HG03575 (cell line): ENCODE data around the gene DOK7.
"Not testable (repeated sequence)": the region's sequence is repeated elsewhere in the genome, so short reads cannot be mapped to it uniquely, and the experiment has no call there.

Source experiments
- ATAC-seq: cut with Tn5 transposase; IDR thresholded peaks from one replicate; pipeline ENCODE4 v1.9.1; 2021; ENCODE audit not compliant: unreplicated experiment, insufficient number of reproducible peaks, low FRiP score; ENCODE audit errors: extremely low read depth

DOK7 gene

GRCh38 chr4:3452376-3452775 is 10.7 kb upstream of the DOK7 start:
- ATAC-seq, result no peak

- ATAC-seq, result not testable (repeated sequence)
Observed at GRCh38 chr4:3455596-3455995, 7.5 kb upstream of the DOK7 start.

- no peak for ATAC-seq
Observed at GRCh38 chr4:3458371-3458770, 4.7 kb upstream of the DOK7 start.

GRCh38 chr4:3459156-3459555 is 4.0 kb upstream of the DOK7 start:
- ATAC-seq, result not testable (repeated sequence)

GRCh38 chr4:3460926-3461325 is 2.2 kb upstream of the DOK7 start:
- no peak for ATAC-seq

GRCh38 chr4:3461515-3462291 is 1.4 kb upstream of the DOK7 start:
- no peak for ATAC-seq

- no peak for ATAC-seq
Observed at GRCh38 chr4:3462321-3462789, 751 bp upstream of the DOK7 start.

- ATAC-seq, result no peak
Observed at GRCh38 chr4:3463556-3464348, 646 bp downstream of the DOK7 start.

- no peak for ATAC-seq
Observed at GRCh38 chr4:3464349-3464905, 1.3 kb downstream of the DOK7 start.

GRCh38 chr4:3464911-3465697 is 2.0 kb downstream of the DOK7 start:
- ATAC-seq, result no peak

GRCh38 chr4:3465698-3466671 is 2.9 kb downstream of the DOK7 start:
- no peak for ATAC-seq

- no peak for ATAC-seq
Observed at GRCh38 chr4:3466691-3467600, 3.8 kb downstream of the DOK7 start.

- no peak for ATAC-seq
Observed at GRCh38 chr4:3467601-3468031, 4.5 kb downstream of the DOK7 start.

- ATAC-seq, result no peak
Observed at GRCh38 chr4:3468154-3468553, 5.0 kb downstream of the DOK7 start.

GRCh38 chr4:3468804-3469203 is 5.7 kb downstream of the DOK7 start:
- no peak for ATAC-seq

- no peak for ATAC-seq
Observed at GRCh38 chr4:3469386-3470243, 6.5 kb downstream of the DOK7 start.
